Germinal center (tissue), 1 donor: ENCODE results near the gene SSRP1.

Source experiments
- DNase-seq: peaks from one replicate; pipeline ENCODE4 v3.0.0; 2012; ENCODE audit warnings: mixed read lengths, low spot score

Gene SSRP1

GRCh38 chr11:57359896-57360690, 24.4 kb upstream of the SSRP1 start:
- no peak for DNase-seq

GRCh38 chr11:57359396-57359795, 23.7 kb upstream of the SSRP1 start:
- DNase-seq: no peak

GRCh38 chr11:57358991-57359390, 23.3 kb upstream of the SSRP1 start:
- DNase-seq: no peak

GRCh38 chr11:57358543-57358961, 22.9 kb upstream of the SSRP1 start:
- no peak for DNase-seq

GRCh38 chr11:57357856-57358255, 22.2 kb upstream of the SSRP1 start:
- no peak for DNase-seq

- DNase-seq: no peak
Observed at GRCh38 chr11:57357310-57357709, 21.6 kb upstream of the SSRP1 start.

- DNase-seq: no peak
Observed at GRCh38 chr11:57356268-57356667, 20.6 kb upstream of the SSRP1 start.

- no peak for DNase-seq
Observed at GRCh38 chr11:57354699-57355098, 19.0 kb upstream of the SSRP1 start.

- DNase-seq: no peak
Observed at GRCh38 chr11:57353852-57354251, 18.2 kb upstream of the SSRP1 start.

- DNase-seq: no peak
Observed at GRCh38 chr11:57353446-57353845, 17.8 kb upstream of the SSRP1 start.

- DNase-seq: no peak
Observed at GRCh38 chr11:57353036-57353435, 17.3 kb upstream of the SSRP1 start.

- peak; percentile 77 for DNase-seq
Observed at GRCh38 chr11:57349491-57350274, 14.0 kb upstream of the SSRP1 start.

GRCh38 chr11:57348636-57349313, 13.1 kb upstream of the SSRP1 start:
- no peak for DNase-seq

- no peak for DNase-seq
Observed at GRCh38 chr11:57348052-57348451, 12.4 kb upstream of the SSRP1 start.

- DNase-seq: no peak
Observed at GRCh38 chr11:57347336-57347735, 11.6 kb upstream of the SSRP1 start.

- peak; percentile 82 for DNase-seq
Observed at GRCh38 chr11:57345555-57346211, 10.0 kb upstream of the SSRP1 start.

GRCh38 chr11:57344826-57345225, 9.1 kb upstream of the SSRP1 start:
- no peak for DNase-seq

GRCh38 chr11:57343825-57344224, 8.1 kb upstream of the SSRP1 start:
- no peak for DNase-seq

GRCh38 chr11:57342702-57343101, 7.0 kb upstream of the SSRP1 start:
- DNase-seq: no peak

GRCh38 chr11:57341250-57341808, 5.6 kb upstream of the SSRP1 start:
- no peak for DNase-seq

GRCh38 chr11:57340039-57340615, 4.4 kb upstream of the SSRP1 start:
- no peak for DNase-seq

GRCh38 chr11:57339328-57339727, 3.6 kb upstream of the SSRP1 start:
- no peak for DNase-seq
